ENCODE measurements around the gene HDX. TPM values are rescaled to one million over a fixed set of nuclear protein-coding genes. Genes with fewer than 3 reads are reported as not detected.
"Not testable (repeated sequence)": the region's sequence is repeated elsewhere in the genome, so short reads cannot be mapped to it uniquely, and the experiment has no call there.

HDX gene
- total RNA-seq, 1 donor from 2014 or later = 2.9 TPM

- no peaks in the 10 kb centered on the region for H3K27me3 Mint-ChIP-seq
- POLR2A ChIA-PET = no interaction called here
- TF ChIP-seq CTCF (IDR thresholded peaks at IDR 0.05) = no peak
- ATAC-seq (ENCODE audit: low read depth) (no peak), DNase-seq (no peak)
- H3K36me3 Mint-ChIP-seq (ENCODE audit: low read depth) = no peaks in the 10 kb centered on the region
- CTCF ChIA-PET = no interaction called here
- intact Hi-C loops (cut with micrococcal nuclease) = no loop called here
- no peak overlapping the region for H3K27ac Mint-ChIP-seq
- no peaks in the 10 kb centered on the region for H3K4me1 Mint-ChIP-seq
- peaks cover 6% of the 10 kb centered on the region for H3K9me3 Mint-ChIP-seq
- H3K4me3 Mint-ChIP-seq = no peak overlapping the region
Measured at GRCh38 chrX:84320023-84320422, 182.2 kb downstream of the HDX start.

- CTCF ChIA-PET = no interaction called here
- no peaks in the 10 kb centered on the region for H3K36me3 Mint-ChIP-seq (ENCODE audit: low read depth)
Measured at GRCh38 chrX:84318661-84319060, 183.6 kb downstream of the HDX start.

DNA sequence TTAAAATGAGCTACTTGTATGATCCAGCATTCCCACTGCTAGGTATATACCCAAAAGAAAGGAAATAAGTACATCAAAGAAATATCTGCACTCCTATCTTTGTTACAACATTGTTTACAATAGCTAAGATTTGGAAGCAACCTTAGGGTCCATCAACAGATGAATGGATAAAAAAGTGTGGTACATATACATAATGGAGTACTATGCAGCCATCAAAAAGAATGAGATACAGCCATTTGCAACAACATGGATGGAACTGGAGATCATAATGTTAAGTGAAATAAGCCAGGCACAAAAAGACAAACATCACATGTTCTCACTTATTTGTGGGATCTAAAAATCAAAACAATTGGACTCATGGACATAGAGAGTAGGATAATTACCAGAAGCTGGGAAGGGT lies 186.3 kb downstream of the HDX start:
- H3K27ac Mint-ChIP-seq; H3K4me3 Mint-ChIP-seq; CTCF ChIA-PET; ATAC-seq (ENCODE audit: low read depth); H3K4me1 Mint-ChIP-seq; DNase-seq; intact Hi-C loops (cut with micrococcal nuclease); POLR2A ChIA-PET; H3K27me3 Mint-ChIP-seq; H3K36me3 Mint-ChIP-seq (ENCODE audit: low read depth): not testable (repeated sequence)
- H3K9me3 Mint-ChIP-seq = peaks cover 14% of the 10 kb centered on the region

More at GRCh38 chrX:84318661-84319060, 183.6 kb downstream of the HDX start:
- Mint-ChIP-seq H3K9me3 (peaks cover 12% of the 10 kb centered on the region), H3K27ac (no peak overlapping the region), H3K4me1 (no peaks in the 10 kb centered on the region), H3K27me3 (no peaks in the 10 kb centered on the region), H3K4me3 (no peak overlapping the region)
- intact Hi-C loops (cut with micrococcal nuclease) = no loop called here
- ATAC-seq (ENCODE audit: low read depth) (no peak), DNase-seq (no peak)
- POLR2A ChIA-PET = no interaction called here
- TF ChIP-seq CTCF (IDR thresholded peaks at IDR 0.05) = no peak
